OCI-LY1 (cell line): ENCODE data around the gene SGCD.

Experiments used
- EZH2 ChIP-seq: fragments of 200-600 bp; sonication (generic), shearing (Covaris generic); IDR thresholded peaks from 2 replicates; pipeline ENCODE4 v1.8.0; 2017; ENCODE audit warnings: borderline replicate concordance, mixed run types, mild to moderate bottlenecking, antibody characterized with exemption, low read length, moderate library complexity, mixed read lengths
- TF ChIP-seq, protein P1 (sequence below): fragments of 200-600 bp; sonication (generic), shearing (Covaris generic); IDR thresholded peaks from 2 replicates; pipeline ENCODE4 v1.5.1; 2017; ENCODE audit warnings: mild to moderate bottlenecking, antibody characterized with exemption, low read length, moderate library complexity, mixed read lengths

DNA sequence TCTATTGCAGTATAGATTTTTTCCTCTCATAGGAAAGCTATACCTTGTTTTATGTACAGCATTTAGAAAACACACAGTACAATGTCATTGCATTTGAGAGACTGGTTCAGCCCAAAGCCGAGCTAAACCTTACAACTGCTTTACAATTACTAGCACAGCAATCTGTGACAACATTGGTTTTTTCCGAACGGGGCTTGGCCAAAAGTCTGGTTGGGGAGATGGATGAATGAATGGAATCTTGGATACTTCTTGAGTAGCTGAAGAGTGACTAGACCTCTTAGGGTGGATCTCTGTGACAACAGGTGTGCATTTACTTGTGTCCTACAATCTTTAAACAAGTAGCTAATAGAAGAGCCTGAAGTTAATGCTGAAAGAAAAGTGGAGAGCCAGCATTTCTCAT is 1.2 kb downstream of the SGCD start:
- TF ChIP-seq, protein P1, sequence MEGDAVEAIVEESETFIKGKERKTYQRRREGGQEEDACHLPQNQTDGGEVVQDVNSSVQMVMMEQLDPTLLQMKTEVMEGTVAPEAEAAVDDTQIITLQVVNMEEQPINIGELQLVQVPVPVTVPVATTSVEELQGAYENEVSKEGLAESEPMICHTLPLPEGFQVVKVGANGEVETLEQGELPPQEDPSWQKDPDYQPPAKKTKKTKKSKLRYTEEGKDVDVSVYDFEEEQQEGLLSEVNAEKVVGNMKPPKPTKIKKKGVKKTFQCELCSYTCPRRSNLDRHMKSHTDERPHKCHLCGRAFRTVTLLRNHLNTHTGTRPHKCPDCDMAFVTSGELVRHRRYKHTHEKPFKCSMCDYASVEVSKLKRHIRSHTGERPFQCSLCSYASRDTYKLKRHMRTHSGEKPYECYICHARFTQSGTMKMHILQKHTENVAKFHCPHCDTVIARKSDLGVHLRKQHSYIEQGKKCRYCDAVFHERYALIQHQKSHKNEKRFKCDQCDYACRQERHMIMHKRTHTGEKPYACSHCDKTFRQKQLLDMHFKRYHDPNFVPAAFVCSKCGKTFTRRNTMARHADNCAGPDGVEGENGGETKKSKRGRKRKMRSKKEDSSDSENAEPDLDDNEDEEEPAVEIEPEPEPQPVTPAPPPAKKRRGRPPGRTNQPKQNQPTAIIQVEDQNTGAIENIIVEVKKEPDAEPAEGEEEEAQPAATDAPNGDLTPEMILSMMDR, result no peak
- TF ChIP-seq EZH2, result no peak
